ENCODE measurements around the gene ARMC7.
A peak's percentile ranks its signal among the peaks of the same experiment; 100 is the strongest.
"Not testable (repeated sequence)": the region's sequence is repeated elsewhere in the genome, so short reads cannot be mapped to it uniquely, and the experiment has no call there.

ARMC7 gene

DNA sequence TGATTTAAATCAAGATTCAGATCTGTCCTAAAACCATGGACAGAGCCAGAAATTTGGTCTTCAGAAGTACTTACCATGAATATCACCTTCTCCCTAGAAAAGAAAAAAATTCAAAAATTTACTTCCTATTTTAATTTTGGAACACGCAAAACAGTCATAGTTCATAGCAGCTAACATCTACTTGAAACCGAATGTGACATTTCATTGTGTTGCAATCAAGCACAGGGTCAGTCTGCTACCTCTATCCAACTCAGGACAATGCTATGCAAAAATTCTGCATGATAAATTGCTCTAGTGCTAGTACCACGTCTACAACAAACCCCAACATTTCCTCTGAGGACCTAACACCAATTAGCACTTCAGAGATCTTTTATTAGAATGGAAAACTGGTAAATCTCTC, 36.8 kb downstream of the ARMC7 start:
- no peak for DNase-seq (ENCODE audit: low read depth, low spot score)
- H3K27ac ChIP-seq: no peak overlapping the region

DNA sequence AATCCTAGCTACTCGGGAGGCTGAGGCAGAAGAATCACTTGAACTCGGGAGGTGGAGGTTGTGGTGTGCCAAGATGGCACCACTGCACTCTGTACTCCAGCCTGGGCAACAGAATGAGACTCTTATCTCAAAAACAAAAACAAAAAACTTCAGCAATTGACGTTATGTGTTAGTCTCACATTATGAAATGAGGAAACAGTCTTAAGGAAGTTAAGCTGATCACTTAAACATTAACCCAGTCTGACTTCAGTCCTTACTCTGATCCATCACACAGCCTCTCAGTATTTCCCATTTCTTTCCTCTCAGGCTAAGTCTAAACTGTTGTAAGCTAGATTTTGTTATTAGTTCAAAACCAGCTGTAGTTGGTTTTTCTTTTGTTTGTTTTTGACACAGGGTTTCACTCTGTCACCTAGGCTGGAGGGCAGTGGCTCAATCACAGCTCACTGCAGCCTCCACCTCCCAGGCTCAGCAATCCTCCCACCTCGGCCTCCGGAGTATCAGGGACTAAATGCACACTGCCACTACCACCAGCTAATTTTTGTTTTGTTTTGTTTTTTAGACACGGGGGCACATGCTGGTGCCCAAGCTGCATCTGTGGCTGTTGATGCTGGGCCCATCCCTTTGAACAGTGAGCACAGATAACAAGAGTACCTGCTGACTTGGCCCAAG, 38.2 kb downstream of the ARMC7 start:
- DNase-seq (ENCODE audit: low read depth, low spot score): no peak
- H3K27ac ChIP-seq: no peak overlapping the region

- no peak for DNase-seq (ENCODE audit: low read depth, low spot score)
- no peak overlapping the region for H3K27ac ChIP-seq
These were observed 42.2 kb downstream of the ARMC7 start for GRCh38 chr17:75151930-75152329.

DNA sequence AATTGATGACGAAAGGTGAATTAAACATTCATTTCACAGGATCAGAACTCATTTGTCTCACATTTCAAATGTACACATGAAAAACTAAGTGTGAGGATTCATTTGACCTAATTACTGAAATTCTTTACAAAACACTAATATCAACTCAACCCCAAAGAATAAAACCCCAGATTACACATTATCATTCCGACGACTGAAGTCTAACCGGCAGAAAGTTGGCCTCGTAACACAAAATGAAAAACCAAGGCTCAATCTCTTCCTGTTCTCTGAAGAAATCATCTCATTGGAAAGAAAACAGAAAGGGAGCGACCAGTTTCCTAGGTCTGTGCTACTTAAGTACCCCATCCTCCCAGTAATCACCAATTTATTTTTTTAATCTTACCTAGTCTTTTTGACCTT, 42.8 kb downstream of the ARMC7 start:
- peak overlapping the region; percentile 63 for H3K27ac ChIP-seq
- DNase-seq (ENCODE audit: low read depth, low spot score): no peak

DNA sequence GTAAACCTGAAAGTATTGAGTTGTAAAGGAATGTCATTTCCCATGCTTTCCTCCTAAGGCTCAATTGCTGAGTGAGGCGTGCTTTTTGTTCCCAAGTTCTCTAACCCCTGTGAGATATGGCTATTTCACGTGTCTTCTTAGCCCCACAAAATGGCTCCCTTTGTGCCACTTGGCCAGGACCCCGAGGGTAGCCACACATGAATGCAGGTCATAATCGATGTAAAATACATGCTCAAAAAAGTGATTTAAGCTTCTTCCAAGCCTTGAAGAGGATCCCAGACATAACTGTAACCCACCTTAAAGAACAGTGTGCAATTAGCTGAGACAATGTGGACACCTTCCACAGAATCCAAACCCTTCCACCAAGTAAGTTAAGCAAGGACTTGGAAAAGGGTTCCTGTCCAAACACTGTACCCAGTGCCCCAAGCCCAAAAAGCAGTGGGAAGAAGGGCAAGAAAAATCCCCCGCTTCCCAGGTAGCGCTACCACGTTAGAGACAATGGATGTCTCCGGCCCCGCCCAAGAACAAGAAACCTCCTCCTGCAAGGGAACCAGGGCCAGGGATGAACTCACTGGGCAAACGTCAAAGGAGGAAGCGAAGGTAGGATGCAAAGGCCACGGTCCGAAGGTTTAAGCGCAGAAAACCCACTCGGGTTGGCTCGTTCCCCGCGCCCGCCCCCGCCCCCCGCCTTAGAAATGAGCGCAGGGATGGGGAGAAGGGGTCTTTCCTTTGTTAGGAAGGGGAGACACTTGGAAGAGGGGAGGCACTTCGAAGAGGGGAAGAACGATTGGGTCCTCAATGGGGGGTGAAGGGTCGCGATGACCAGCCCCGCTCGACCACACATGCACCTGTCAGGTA, 43.4 kb downstream of the ARMC7 start:
- DNase-seq (ENCODE audit: low read depth, low spot score): no peak
- H3K27ac ChIP-seq: peak overlapping the region; percentile 63

- peak overlapping the region; percentile 63 for H3K27ac ChIP-seq
- DNase-seq (ENCODE audit: low read depth, low spot score): no peak
These were observed 44.0 kb downstream of the ARMC7 start for GRCh38 chr17:75153780-75154194.

DNA sequence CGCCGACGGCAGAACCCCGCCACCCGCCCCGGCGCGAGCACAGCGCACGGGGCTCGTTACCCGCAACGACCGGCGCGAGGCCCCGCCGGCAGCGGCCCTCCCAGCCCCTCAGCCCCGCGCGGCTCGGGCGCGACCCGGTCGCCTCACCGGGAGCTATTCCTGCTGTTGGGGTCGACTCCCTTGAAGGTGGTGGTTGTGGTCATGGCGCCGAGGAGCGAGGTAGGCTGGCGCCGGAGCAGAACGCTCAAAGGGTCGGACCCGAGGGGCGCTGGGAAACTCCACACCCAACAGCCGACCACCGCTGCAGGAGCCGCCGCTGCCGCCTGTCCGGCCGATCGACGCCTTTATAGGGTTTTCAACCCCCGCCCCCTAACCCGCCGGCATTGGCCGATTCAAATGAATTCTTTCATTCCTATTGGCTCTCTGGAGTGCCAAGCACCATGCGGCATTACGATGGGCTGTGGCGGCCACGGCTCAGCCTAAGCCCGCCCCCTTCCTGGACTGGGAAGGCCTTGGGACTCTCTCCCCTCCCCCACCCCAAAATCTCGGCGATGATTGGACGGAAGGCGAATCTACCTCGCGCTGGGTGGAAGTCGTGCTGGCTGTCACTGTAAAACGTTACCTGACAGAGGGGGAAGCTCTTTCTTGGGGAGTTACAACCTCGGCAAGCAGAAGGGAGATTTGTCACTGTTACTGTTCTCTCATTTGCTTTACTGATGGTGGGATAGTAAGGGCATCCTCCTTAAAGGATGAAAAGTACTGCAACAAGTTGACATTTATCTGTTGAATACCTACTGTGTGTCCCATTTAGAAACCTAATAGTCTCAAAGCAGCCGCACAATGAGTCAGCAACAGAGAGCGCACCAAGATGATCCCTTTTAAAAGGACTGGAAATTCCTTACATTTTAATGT, 44.7 kb downstream of the ARMC7 start, which contains the start of gene JPT1:
Gene JPT1, minus strand, starts transcription at position 318 of the 912 bp plus-strand sequence. Its CDS starts 115 bp downstream, at position 203.
- DNase-seq (ENCODE audit: low read depth, low spot score): peak; percentile 96
- H3K27ac ChIP-seq: peak within 1 kb of the TSS; percentile 63

DNA sequence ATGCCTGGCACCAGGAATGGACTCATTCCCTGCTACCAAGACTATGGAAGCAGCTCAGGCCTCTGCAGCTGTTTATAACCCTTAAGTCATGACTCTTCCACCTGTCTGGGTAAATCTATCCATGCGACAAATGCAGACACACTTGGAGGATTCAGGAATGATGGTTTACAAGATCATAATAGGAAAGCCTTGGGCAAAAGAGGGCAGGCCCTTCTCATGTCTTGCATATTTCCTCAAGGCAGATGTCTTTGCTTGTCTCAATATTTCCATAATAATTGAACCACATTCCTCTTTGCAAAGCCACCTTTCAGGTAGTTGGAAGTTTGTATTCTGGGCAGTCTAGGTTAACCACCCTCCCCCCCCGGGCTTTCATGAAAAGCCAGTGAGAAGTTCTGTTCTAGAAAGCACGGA, 45.4 kb downstream of the ARMC7 start:
- no peak for DNase-seq (ENCODE audit: low read depth, low spot score)
- H3K27ac ChIP-seq: peak overlapping the region; percentile 63

DNA sequence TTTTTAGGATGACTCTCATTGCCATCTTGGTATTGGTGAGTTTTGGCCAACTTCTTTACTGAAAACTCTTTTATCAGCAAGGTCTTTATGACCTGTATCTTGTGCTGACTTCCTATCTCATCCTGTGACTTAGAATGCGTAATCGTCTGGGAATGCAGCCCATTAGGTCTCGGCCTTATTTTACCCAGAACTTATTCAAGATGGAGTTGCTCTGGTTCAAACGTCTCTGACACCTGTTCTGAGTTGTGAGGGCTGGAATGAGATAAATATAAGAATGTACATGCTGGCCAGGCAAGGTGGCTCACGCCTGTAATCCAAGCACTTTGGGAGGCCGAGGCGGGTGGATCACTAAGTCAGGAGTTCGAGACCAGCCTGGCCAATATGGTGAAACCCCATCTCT, 48.7 kb downstream of the ARMC7 start:
- peak overlapping the region; percentile 93 for H3K27ac ChIP-seq
- DNase-seq (ENCODE audit: low read depth, low spot score): not testable (repeated sequence)

GRCh38 chr17:75159196-75160031, 49.6 kb downstream of the ARMC7 start:
- H3K27ac ChIP-seq: peak overlapping the region; percentile 93

GRCh38 chr17:75160211-75160610, 50.4 kb downstream of the ARMC7 start:
- DNase-seq (ENCODE audit: low read depth, low spot score): no peak
- H3K27ac ChIP-seq: peak overlapping the region; percentile 93

More at GRCh38 chr17:75159196-75160031, 49.6 kb downstream of the ARMC7 start:
- DNase-seq (ENCODE audit: low read depth, low spot score): peak; percentile 90

DNA sequence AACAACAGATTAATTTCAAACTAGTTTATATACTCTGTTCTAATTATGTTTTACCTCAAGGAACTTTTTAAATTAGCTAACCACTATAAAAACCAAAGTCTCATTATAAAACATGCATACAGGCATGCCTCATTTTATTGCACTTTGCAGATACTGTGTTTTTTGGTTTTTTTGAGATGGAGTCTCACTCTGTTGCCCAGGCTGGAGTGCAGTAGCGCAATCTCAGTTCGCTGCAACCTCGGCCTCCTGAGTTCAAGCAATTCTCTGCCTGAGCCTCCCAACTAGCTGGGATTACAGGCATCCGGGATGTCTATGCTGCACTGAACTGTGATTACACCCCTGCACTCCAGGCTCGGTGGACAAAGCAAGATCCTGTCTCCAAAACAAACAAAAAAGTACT, 53.3 kb downstream of the ARMC7 start:
- no peak overlapping the region for H3K27ac ChIP-seq
- no peak for DNase-seq (ENCODE audit: low read depth, low spot score)

DNA sequence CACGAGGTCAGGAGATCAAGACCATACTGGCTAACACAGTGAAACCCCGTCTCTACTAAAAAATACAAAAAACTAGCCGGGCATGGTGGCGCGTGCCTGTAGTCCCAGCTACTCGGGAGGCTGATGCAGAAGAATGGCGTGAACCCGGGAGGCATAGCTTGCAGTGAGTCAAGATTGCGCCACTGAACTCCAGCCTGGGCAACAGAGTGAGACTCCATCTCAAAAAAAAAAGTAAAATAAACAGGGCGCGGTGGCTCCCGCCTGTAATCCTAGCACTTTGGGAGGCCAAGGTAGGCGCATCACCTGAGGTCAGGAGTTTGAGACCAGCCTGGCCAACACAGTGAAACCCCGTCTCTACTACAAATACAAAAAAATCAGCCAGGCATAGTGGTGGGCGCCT, 54.8 kb downstream of the ARMC7 start:
- DNase-seq (ENCODE audit: low read depth, low spot score): not testable (repeated sequence)

DNA sequence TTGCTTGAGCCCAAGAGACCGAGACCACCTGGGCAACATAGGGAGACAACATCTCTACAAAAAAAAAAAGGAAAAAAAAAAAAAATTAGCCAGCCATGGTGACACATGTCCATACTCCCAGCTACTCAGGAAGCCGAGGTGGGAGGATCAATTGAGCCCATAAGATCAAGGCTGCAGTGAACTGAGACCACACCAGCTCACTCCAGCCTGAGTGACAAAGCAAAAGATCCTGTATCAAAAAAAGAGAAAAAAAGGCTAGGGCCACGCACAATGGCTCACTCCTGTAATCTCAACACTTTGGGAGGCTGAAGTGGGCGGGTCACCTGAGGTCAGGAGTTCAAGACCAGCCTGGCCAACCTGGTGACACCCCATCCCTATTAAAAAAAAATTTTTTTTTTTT, 59.2 kb downstream of the ARMC7 start:
- no peak overlapping the region for H3K27ac ChIP-seq
- DNase-seq (ENCODE audit: low read depth, low spot score): no peak

More for the DNA sequence above, 54.8 kb downstream of the ARMC7 start:
- H3K27ac ChIP-seq: not testable (repeated sequence)

DNA sequence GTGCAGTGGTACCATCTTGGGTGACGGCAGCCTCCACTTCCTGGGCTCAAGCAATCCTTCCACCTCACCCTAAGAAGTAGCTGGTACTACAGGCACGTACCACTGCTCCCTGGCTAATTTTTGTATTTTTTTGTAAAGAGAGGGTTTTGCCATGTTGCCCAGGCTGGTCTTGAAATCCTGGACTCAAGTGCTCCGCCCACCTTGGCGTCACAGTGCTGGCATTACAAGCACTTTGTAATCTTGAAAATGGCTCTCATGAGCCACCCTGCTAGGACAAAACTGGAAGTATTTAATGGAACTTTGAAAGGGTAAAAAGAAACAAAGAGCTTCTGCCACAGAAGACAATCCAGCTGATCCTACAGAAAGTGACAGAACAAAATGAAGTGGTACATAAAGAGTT, 63.8 kb downstream of the ARMC7 start:
- no peak for DNase-seq (ENCODE audit: low read depth, low spot score)
- H3K27ac ChIP-seq: peak overlapping the region; percentile 2

- H3K27ac ChIP-seq: no peak overlapping the region
- DNase-seq (ENCODE audit: low read depth, low spot score): no peak
These were observed 65.2 kb downstream of the ARMC7 start for GRCh38 chr17:75174996-75175395.

GRCh38 chr17:75176625-75177024, 66.9 kb downstream of the ARMC7 start:
- DNase-seq (ENCODE audit: low read depth, low spot score): no peak
- no peak overlapping the region for H3K27ac ChIP-seq

DNA sequence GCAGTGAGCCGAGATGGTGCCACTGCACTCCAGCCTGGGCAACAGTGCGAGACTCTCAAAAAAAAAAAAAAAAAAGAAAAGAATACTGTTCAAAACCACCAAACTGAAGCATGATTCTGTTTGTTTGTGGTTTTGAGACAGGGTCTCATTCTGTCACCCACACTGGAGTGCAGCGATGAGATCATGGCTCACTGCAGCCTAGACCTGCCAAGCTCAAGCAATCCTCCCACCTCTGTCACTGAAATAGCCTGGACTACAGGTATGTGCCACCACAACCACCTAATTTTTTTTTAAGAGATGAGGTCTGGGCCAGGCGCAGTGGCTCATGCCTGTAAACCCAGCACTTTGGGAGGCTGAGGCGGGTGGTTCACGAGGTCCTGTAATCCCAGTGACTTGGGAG, 68.7 kb downstream of the ARMC7 start:
- H3K27ac ChIP-seq: no peak overlapping the region
- no peak for DNase-seq (ENCODE audit: low read depth, low spot score)
